DND-41 (cell line): ENCODE measurements around the gene POLD1.

Experiments used
- CTCF ChIP-seq: IDR thresholded peaks from 2 replicates; pipeline ENCODE4 v1.5.1; 2012; ENCODE audit warnings: borderline replicate concordance, low read length, moderate library complexity, mild to moderate bottlenecking; ENCODE audit not compliant: poor library complexity, severe bottlenecking; ENCODE audit errors: extremely low read depth
- EZH2 ChIP-seq: IDR thresholded peaks from 3 replicates; pipeline ENCODE4 v1.6.1; 2012; ENCODE audit warnings: borderline replicate concordance, low read depth, mild to moderate bottlenecking, moderate library complexity, low read length, inconsistent platforms; ENCODE audit not compliant: severe bottlenecking

- TF ChIP-seq CTCF (no peak), EZH2 (no peak)
These were observed 83.4 kb downstream of the POLD1 start for GRCh38 chr19:50467566-50467965.
